Left ventricle myocardium superior (tissue), 1 donor: ENCODE measurements around the gene CCN5. TPM values are rescaled to one million over a fixed set of nuclear protein-coding genes. Genes with fewer than 3 reads are reported as not detected.
A peak's percentile ranks its signal among the peaks of the same experiment; 100 is the strongest.
"Not testable (repeated sequence)": the region's sequence is repeated elsewhere in the genome, so short reads cannot be mapped to it uniquely, and the experiment has no call there.

Source experiments
- ATAC-seq: fragments of 200-7000 bp; cut with Tn5 transposase; one replicate; pipeline ENCODE4 v1.9.1; 2020; ENCODE audit warnings: mild to moderate bottlenecking, moderate library complexity
- DNase-seq: peaks from one replicate; pipeline ENCODE4 v3.0.0-alpha.2; 2020
- intact Hi-C: fragments of 100-400 bp; cut with micrococcal nuclease; formaldehyde crosslinking; loops from one replicate; pipeline ENCODE4 v1.11.0; 2022
- total RNA-seq: library from RNA; stranded (reverse); fragmentation: NEBNext Ultra II Directional; extraction: Animal tissue kit (Norgen Biotek cat#: 25700); gene quantifications from one replicate; pipeline ENCODE4 v1.2.1, GENCODE V29; 2021
- donor health status: DM: no; HTN: yes; CAD: no; lungs with severe emphysema.

Gene CCN5
- total RNA-seq, 1 donor from 2014 or later, result 19.5 TPM

DNA sequence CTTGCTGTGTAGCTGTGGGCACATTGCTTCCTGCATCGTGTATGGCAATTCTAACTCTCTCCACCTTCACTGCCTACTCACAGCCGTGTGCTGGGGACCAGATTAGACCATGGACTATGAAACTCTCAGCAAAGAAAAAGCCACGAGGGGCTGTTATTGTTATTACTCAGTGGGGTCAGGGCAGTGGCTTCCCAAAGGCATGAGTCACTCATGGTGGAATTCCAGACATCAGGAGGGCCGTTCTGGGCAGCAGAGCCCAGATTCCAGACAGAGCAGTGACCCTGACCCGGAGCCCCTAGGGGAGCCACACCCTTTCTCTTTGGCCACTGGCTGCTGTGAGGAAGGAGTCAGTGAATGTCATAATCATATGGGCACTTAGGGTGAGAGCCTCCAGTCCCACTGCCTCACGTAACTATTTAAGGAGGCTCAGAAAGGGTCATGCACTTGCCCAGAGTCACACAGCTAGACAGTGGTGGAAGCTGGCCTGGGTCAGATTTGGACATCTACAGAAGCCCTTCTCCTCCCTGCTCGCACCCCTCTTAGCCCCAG is 22.2 kb upstream of the CCN5 start:
- intact Hi-C loops, result no loop called here
- peak; percentile 81 for DNase-seq
- ATAC-seq, result peak; percentile 75

DNA sequence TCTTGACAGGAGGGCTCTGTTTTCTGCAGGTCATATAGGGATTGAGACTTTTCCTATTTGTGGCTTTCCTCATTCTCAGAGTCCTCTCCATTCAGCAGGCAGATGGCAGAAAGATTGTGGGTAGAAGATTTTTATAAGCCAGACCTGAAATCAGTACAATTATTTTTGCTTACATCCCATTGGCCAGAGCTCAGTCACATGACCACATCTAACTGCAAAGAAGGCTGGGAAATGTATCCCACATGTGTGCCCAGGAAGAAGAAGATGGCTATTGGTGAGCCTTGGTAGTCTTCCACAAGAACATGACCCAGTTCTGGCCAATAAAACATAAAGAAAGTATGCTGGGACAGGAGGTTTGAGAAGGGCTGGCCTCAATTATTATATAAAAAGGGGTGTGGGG is 21.5 kb upstream of the CCN5 start:
- ATAC-seq (no peak), DNase-seq (no peak)
- intact Hi-C loops, result no loop called here

DNA sequence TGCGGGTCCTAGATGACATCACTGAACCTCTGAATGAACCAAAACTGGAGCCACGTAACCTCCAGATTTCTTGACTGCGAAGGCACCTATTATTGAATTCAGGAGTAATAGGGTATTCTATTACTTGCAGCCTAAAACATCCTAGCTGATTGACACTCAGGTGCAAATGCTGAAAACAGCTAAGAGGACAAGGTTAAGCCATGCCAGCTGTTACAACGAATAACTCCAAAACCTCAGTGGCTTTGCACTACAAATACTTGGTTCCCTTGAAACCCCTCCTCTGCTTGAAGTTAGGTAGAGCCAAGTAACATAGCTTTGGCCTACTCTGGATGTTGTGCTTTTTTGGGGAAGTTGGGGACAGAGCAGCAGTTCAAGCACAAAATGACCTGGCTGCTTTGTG is 21.0 kb upstream of the CCN5 start:
- ATAC-seq (no peak), DNase-seq (no peak)
- intact Hi-C loops, result no loop called here

DNA sequence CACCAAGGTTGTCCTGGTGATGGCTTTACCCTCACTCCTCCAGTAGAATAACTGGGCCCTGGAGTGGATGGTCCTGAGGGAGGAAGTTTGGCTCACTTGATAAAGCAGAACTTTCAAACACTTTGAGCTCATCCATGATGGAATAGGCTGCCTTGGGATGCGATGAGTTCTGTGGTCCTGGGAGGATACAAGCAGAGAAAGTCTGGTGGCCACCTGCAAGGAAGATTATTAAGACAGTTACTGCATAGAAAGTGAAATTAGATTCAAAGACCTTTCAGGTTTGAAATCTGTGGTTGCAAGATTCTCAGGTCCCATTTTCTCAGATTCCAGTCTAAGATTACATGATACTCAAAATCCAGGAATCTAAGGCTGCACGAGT is 19.9 kb upstream of the CCN5 start:
- intact Hi-C loops, result no loop called here

DNA sequence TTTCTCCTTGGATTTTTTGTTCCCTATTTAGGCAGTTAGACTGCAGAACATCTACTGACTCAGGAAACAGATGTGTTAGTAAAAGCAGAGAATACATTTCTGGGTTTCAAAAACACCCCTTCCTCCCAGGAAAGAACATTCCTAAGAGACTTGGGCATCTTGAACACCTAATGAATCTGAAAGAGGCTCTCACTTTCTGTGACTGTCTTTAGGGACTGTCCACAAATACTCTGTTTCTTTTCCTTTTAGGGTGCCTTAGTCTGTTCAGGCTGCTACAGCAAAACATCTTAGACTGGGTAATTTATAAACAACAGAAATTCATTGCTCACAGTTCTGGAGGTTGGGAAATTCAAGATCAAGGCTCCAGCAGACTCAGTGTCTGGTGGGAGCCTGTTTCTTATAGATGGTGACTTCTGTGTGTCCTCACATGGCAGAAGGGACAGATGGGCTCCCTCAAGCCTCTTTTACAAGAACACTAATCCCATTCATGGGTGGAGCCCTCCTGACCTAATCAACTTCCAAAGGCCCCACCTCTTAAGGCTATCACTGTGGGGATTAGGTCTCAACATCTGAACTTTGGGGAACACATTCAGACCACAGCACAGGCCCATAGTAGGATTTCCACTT is 19.4 kb upstream of the CCN5 start:
- ATAC-seq (no peak), DNase-seq (no peak)
- intact Hi-C loops, result no loop called here

More for the DNA sequence above, 19.9 kb upstream of the CCN5 start:
- DNase-seq (no peak), ATAC-seq (no peak)

DNA sequence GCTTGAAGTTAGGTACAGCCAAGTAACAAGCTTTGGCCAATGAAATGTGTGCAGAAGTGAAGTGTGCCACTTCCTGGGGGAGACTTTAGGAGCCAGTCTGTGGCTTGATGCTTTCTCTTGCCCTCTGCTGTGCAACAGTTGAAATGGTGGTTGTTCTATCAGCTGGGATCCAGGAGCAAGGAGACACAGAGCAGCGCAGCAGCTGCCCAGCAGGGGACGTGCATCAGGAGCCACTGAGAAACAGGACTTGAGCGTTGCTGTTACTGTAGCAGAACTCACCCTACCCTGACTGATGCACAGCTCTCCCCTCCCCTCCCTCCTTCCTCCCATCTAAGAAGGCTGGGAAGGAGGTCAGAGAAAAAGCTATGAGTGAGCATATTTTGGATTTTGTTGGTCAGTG is 18.9 kb upstream of the CCN5 start:
- intact Hi-C loops, result no loop called here
- no peak for DNase-seq
- ATAC-seq, result no peak

DNA sequence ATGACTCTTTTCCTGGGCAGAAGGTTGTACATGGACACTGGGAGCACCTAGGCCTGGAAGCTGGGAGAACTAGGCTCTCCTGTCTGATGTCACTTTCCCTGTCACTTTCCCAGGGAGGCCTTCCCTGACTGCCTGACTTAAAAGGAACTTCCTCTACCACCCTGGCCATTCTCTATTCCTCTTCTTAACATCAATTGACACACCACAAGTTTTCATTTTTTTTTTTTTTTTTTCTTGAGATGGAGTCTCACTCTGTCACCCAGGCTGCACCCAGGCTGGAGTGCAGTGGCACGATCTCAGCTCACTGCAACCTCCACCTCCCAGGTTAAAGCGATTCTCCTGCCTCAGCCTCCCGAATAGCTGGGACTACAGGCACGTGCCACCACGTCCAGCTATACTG is 18.1 kb upstream of the CCN5 start:
- intact Hi-C loops, DNase-seq, ATAC-seq: not testable (repeated sequence)

DNA sequence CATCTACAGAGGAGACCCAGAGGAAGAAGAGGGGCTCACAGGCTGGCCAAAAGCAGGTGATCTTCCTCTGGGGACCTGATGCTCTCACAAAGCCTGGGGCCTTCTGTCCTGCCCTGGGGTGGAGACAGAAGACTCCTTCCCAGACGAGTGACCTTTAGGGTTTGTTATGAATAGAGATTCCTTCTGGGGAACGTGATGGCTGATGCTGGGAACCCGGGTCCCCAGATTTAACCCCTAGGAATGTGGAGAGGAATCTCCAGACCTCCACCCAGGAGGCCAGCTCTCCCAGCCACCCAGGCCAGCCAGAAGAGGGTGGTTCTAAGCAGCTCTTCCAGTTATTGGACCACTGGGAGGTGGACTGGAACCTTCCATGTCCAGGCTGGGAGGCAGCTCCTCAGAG is 16.8 kb upstream of the CCN5 start:
- intact Hi-C loops, result no loop called here
- ATAC-seq, result no peak
- no peak for DNase-seq

DNA sequence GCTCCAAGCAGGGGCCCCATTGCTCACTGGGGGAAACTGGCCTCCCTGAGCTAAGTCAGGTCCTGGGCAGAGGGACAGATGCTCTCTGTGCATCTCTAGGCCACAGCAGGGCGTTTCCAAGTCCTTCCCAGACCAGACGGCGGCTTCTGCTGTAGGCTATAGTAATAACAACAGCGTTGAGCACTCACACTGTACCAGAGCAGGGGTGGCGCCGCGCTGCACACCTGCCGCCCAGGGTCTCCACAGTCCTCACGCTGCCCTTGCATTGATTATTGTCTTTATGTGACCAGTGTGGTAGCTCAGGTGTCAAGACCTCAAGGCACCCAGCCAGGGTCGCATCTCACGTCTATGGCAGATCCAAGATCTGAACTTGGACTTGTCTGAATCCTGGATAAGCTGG is 14.9 kb upstream of the CCN5 start:
- intact Hi-C loops, result no loop called here
- ATAC-seq, result no peak
- DNase-seq, result no peak

DNA sequence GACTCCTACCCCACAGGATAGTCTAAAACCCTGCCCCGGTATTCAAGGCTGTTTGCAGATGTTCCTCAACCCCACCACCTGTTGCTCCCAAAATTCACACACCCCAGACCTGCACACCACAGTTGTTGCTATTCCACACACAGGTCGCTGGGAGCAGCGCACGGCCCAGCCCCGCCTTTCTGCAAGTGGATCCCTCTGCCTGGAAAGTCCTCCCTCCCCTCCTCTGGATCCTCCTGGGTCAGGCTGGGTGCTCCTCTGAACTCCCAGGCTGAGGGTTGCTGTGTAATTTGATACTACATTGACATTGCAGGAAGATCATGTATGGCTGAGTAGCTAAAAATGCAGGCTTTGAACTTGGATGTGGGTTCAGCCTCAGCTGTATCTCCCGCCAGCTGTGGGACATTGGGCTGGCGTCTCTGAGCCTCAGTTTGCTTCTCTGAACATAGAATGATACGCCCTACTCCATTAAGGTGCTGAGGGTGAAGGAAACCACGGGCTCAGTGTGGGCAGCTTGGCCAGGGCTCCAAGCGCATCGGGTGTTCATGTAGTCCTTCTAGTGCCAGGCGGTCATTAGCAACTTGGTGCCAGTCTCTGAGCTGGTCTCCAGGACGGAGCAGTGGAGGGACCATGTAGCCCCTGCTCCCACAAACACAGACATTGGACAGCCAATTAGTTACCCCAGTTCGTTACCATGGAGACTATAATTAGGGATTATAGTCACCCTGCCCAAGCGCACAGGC is 13.9 kb upstream of the CCN5 start:
- ATAC-seq, result no peak
- intact Hi-C loops, result no loop called here
- peak; percentile 46 for DNase-seq

DNA sequence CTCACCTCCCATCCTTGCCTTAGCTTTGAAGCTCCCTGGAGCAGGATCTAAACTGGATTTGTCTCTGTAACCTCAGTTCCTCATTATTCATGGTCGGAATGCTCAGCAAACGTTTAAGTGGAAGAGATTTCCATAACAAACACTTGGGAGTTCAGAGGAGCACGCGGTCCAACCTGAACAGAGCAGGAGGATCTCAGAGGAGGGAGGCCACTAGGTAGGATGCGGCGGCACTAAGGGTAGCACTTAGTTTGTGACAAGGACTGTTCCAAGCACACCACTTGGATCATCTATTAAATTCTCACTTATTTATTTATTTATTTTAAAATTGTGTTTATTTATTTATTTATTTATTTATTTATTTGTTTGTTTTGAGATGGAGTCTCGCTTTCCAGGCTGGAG is 13.3 kb upstream of the CCN5 start:
- intact Hi-C loops, result no loop called here
- ATAC-seq, result no peak

DNA sequence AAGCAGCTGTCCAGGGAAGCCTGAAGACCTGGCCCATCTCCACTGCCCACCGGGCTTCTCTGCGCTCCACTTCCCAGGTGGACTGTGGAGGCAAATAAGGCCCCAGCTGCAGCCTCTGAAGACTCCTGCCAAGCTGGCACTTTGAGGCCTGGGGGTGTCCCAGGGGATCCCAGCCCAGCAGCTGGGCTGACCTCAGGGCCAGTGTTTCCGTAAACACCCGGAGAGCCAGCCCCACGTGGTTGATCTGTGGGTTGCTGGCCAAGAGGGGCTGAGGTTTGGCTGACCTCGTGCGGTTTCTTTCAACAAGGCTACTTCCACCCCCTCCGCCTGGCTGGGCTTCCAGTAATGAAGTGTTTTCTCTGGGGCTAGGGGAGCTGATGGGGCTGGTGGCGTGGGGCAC is 12.4 kb upstream of the CCN5 start:
- intact Hi-C loops, result no loop called here

More for the DNA sequence above, 13.3 kb upstream of the CCN5 start:
- no peak for DNase-seq

DNA sequence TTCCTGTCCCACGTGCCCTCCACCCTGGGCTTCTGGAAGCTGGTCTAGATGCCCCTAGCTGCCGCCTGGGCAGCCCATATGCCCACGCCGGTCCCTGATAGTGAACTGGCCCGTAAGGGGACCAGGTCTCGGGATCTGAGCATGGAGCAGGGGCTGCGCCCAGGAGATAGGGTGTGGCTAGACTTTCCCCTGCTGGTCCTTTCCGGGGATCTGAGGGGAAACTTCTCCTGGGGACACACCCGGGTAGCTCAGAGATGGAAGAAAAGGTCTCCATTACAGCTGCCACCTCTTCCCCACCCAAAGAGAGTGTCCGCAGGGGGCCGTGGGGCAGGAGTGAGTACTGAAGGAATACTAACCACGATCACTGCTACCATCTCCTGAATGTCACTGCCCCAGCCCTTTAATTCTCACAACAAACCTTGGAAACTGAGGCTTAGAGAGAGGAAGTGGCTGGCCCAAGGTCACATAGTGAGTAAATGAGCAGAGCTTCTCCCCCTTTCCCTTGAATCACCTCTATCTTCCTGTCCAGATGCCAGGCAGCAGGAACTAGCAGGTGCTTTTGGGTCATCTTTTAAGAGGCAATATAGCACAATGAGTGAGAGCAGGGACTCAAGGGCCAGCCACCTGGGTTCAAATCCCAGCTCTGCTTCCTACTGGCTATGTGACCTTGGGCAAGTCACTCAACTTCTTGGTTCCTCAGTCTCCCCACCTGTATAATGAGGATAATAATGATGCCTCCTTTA is 11.8 kb upstream of the CCN5 start:
- ATAC-seq (peak; percentile 46), DNase-seq (peak; percentile 8)
- intact Hi-C loops, result no loop called here

More for the DNA sequence above, 12.4 kb upstream of the CCN5 start:
- ATAC-seq (peak; percentile 89), DNase-seq (peak; percentile 91)

DNA sequence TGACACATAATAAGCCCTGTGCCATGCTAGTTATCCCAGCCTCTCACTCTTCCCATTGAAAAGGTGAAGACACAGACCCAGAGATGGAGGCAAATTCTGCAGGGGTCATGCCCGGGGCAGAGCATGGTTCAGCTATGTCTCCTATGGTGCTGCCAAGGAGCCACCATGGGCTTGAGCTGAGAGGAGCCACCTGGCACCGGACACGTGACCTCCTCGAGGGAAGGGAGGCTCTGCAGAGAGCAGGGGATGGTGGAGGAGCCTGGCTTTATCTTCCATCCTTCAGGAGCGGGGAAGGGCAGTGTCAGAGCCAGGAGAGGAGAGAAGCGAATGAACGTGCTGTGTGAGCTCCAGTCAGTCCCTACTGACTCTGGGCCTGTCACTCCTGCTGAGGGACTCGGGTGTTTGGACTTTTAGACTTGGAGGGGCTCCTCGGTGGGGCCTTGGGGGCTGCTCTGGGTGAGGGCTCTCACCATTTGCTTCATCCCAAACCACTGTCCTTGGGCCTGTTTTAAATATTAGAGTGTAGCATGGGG is 11.1 kb upstream of the CCN5 start:
- peak; percentile 25 for DNase-seq

DNA sequence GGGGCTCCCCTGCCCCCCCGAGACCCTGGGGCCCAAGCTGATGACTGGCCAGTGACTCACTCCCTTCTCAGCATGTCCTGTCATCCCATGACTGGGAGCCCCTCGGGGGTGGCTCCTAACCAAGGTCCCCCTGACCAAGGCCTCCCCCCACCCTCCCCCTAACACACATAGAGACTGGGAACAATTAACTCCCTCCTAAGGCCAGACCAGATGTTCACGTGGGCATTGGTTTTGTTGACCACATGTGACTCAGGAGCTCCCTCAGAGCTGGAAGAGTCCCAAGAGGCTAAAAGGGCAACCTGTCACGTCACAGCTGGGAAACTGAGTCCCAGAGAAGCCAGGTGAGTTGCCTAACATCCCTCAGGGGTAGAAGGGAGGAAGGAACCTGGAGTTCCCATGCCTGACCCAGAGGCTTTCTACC is 10.6 kb upstream of the CCN5 start:
- intact Hi-C loops, result no loop called here
- DNase-seq, result peak; percentile 25
- no peak for ATAC-seq

More for the DNA sequence above, 11.1 kb upstream of the CCN5 start:
- no peak for ATAC-seq
- intact Hi-C loops, result no loop called here

DNA sequence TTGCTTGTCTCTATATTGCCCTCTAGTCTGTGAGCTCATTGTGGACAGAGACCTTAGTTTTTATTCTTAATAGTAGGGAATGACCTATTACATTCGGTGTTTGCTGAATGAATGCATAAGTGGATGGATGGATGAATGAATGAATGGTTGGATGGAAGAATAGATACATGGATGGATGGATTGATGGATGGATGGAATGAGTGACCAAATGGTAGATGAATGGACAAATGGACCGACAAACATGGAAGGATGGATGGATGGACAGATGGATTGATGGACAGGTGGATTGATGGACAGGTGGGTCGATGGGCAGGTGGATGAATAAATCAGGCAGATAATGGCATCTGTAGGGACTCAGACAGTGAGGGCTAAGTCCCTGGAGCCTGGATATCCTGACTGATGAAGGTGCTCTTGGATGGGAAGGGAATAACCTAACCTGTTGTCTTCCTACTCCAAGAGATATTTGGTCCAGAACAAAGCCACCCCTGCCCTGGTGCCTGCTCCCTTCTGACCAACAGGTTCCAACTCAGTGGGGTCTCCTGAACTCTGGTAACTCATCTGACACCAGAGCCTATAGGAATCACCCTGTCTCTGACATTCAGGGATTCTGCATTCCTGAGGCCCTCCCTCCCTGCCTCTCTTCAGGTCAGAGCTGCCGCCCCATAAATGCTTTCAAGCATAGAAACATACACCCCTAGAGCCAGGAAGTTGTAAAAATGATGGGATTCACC is 9.6 kb upstream of the CCN5 start:
- no peak for DNase-seq
- ATAC-seq, result no peak
- intact Hi-C loops, result no loop called here

DNA sequence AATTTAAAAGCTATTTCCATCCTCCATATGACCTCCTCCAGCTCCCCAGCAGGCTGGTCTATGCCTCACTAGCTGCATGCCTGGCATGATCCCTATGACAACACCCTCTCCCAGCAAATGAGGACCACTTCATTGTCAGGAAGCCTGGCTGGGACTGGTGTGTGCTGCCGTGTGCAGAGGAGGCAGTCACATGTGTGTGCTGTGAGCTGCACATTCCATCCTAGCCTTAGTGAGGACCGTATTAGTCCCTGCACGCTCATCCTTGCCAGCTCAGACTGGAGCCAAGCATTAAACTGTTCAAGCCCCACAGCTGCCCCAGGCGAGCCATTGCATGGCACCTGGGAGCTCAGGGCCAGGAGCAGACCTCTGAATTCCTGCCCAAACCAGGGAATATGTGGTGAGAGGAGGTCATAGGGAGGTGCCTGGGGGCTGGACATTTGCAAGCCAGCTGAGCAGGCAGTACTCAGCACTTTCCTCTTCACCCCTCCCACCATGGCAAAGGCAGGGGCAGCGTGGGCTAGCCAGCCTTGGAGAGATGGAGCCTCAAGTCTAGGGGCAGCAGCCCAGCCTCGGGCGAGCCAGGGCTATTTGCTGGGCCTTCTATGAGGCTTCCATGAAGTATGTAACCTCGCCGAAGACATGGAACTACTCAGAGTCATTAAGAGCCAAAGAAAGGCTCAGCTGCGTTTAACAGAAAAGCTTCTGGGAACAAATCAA is 8.7 kb upstream of the CCN5 start:
- DNase-seq, result peak; percentile 71
- intact Hi-C loops, result no loop called here

DNA sequence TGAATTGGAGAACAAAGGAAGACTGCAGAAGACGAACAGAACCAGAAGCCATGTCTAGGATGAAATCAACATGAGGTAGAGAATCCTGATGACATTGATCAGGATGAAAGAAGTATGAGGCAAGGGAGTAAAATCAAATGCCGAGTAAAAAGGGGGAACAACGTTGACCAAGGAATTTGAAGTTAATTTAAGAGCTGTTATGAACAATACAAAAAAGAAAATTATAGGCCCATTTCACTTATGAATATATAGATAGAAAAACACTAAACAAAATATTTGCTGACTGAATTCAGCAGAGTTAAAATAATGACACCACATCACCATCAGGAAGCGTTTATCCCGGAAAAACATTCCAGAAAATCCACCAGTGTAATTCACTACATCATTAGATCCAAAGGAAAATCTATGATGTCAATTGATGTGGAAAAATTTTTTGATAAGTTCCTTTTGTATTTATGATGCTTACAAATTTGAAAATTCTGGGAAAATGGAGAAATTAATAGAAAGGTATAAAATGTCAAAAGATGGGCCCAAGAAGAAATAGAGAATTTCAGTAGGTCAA is 8.1 kb upstream of the CCN5 start:
- intact Hi-C loops, result no loop called here
- DNase-seq, result no peak
- no peak for ATAC-seq

More for the DNA sequence above, 8.7 kb upstream of the CCN5 start:
- peak; percentile 72 for ATAC-seq
